Measurements from ENCODE around the gene FAM53B. TPM values are rescaled to one million over a fixed set of nuclear protein-coding genes. Genes with fewer than 3 reads are reported as not detected.

The FAM53B gene
- total RNA-seq, 1 experiment from 2014 or later, result 9.8 TPM

GRCh38 chr10:124578231-124579010 lies 165.8 kb downstream of the FAM53B start:
- Histone ChIP-seq H3K27ac (no peak overlapping the region), H2AFZ (no peak overlapping the region), H3K27me3 (ENCODE audit: insufficient read depth, low read depth) (no peaks in the 10 kb centered on the region), H3K4me2 (no peak overlapping the region), H3K79me2 (ENCODE audit: low read depth) (no peaks in the 10 kb centered on the region), H3F3A (ENCODE audit: insufficient read depth, low read depth) (no peaks in the 10 kb centered on the region), H3K9me3 (ENCODE audit: insufficient read depth, low read depth) (no peaks in the 10 kb centered on the region), H4K20me1 (ENCODE audit: insufficient read depth) (no peaks in the 10 kb centered on the region), H3K36me3 (ENCODE audit: low read depth) (no peaks in the 10 kb centered on the region), H3K4me1 (replicated peaks; ENCODE audit: insufficient read depth) (no peaks in the 10 kb centered on the region), H3K4me3 (no peak overlapping the region), H3K9me2 (ENCODE audit: insufficient read depth) (no peaks in the 10 kb centered on the region)
- no TSS peak for BruUV-seq (replicated peaks)
- POLR2A ChIA-PET (ENCODE audit: unreplicated experiment), result no interaction called here
- CTCF ChIA-PET, result interaction anchor here (0.6 kb wide), 1 partner anchor 23 kb away, joined by 13 read pairs; no protein-coding TSS in a partner anchor
- no peak for DNase-seq
- no peak for TF ChIP-seq CTCF (conservative IDR thresholded peaks at IDR 0.05)
- no peak for TF ChIP-seq EZH2 (IDR thresholded peaks at IDR 0.05; ENCODE audit: low read depth)
- intact Hi-C loops (cut with micrococcal nuclease; ENCODE audit: unreplicated experiment), result no loop called here

- Histone ChIP-seq H3K9me2 (ENCODE audit: insufficient read depth) (no peaks in the 10 kb centered on the region), H3K9me3 (ENCODE audit: insufficient read depth, low read depth) (no peaks in the 10 kb centered on the region), H3K4me3 (no peak overlapping the region), H3K4me1 (replicated peaks; ENCODE audit: insufficient read depth) (no peaks in the 10 kb centered on the region), H3K36me3 (ENCODE audit: low read depth) (no peaks in the 10 kb centered on the region), H3K27ac (no peak overlapping the region), H4K20me1 (ENCODE audit: insufficient read depth) (no peaks in the 10 kb centered on the region), H2AFZ (no peak overlapping the region), H3K27me3 (ENCODE audit: insufficient read depth, low read depth) (no peaks in the 10 kb centered on the region), H3F3A (ENCODE audit: insufficient read depth, low read depth) (no peaks in the 10 kb centered on the region), H3K79me2 (ENCODE audit: low read depth) (no peaks in the 10 kb centered on the region), H3K4me2 (no peak overlapping the region)
- ChIA-PET CTCF (no interaction called here), POLR2A (ENCODE audit: unreplicated experiment) (interaction anchor here (0.7 kb wide), 1 partner anchor 65 kb away, joined by 4 read pairs; no protein-coding TSS in a partner anchor)
- TF ChIP-seq EZH2 (IDR thresholded peaks at IDR 0.05; ENCODE audit: low read depth) (no peak), CTCF (conservative IDR thresholded peaks at IDR 0.05) (no peak)
- BruUV-seq (replicated peaks), result no TSS peak
- no peak for DNase-seq
- intact Hi-C loops (cut with micrococcal nuclease; ENCODE audit: unreplicated experiment), result no loop called here
Measured at GRCh38 chr10:124577651-124578050, 166.5 kb downstream of the FAM53B start.

- POLR2A ChIA-PET (ENCODE audit: unreplicated experiment), result interaction anchor here (0.7 kb wide), 1 partner anchor 66 kb away, joined by 4 read pairs; no protein-coding TSS in a partner anchor
- Histone ChIP-seq H3K79me2 (ENCODE audit: low read depth) (no peaks in the 10 kb centered on the region), H3K4me1 (replicated peaks; ENCODE audit: insufficient read depth) (no peaks in the 10 kb centered on the region), H3K27me3 (ENCODE audit: insufficient read depth, low read depth) (no peaks in the 10 kb centered on the region), H3K9me2 (ENCODE audit: insufficient read depth) (no peaks in the 10 kb centered on the region), H3K4me3 (no peak overlapping the region), H3F3A (ENCODE audit: insufficient read depth, low read depth) (no peaks in the 10 kb centered on the region), H3K27ac (no peak overlapping the region), H3K4me2 (no peak overlapping the region), H3K36me3 (ENCODE audit: low read depth) (no peaks in the 10 kb centered on the region), H4K20me1 (ENCODE audit: insufficient read depth) (no peaks in the 10 kb centered on the region), H3K9me3 (ENCODE audit: insufficient read depth, low read depth) (no peaks in the 10 kb centered on the region), H2AFZ (no peak overlapping the region)
- BruUV-seq (replicated peaks), result no TSS peak
- DNase-seq, result no peak
- CTCF ChIA-PET, result no interaction called here
- TF ChIP-seq EZH2 (IDR thresholded peaks at IDR 0.05; ENCODE audit: low read depth) (no peak), CTCF (conservative IDR thresholded peaks at IDR 0.05) (no peak)
- intact Hi-C loops (cut with micrococcal nuclease; ENCODE audit: unreplicated experiment), result no loop called here
Measured at GRCh38 chr10:124576526-124577420, 167.4 kb downstream of the FAM53B start.
